ENCODE data around the gene TNFAIP1. TPM values are rescaled to one million over a fixed set of nuclear protein-coding genes. Genes with fewer than 3 reads are reported as not detected.

The TNFAIP1 gene
- total RNA-seq, 1 experiment from 2014 or later = 21.3 TPM

DNA sequence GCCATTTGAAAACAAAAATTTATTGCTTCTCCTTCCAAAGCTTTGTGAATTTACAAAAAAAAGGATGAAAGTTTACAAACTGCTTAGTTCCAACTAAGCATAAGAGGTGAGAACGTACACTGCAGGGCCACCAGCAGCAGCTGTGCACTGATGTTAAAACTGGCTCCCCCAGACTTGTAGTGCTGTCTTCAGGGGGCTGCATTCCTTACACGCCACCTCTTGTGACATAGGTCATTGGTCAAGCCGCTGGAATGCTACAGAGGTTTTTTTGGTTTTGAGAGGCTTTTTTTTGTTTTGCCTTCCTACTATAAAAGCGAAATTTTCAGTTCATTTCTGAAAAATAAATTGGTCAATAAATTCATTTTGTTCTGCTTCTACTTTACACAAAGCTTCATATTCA, 7.2 kb upstream of the TNFAIP1 start:
- Mint-ChIP-seq H3K9me3 (no peaks in the 10 kb centered on the region), H3K4me1 (no peaks in the 10 kb centered on the region), H3K27ac (peak overlapping the region; percentile 72; the same call in 1 of the 2 replicates), H3K27me3 (ENCODE audit: low read depth) (no peaks in the 10 kb centered on the region), H3K4me3 (no peak overlapping the region), H3K36me3 (peaks cover 37% of the 10 kb centered on the region)
- TF ChIP-seq ATF1 (CRISPR knock-in tag; IDR thresholded peaks at IDR 0.05) (no peak), JUN (CRISPR knock-in tag; IDR thresholded peaks at IDR 0.05) (no peak), FOXK1 (CRISPR knock-in tag; IDR thresholded peaks at IDR 0.05) (no peak), GABPB1 (CRISPR knock-in tag; IDR thresholded peaks at IDR 0.05) (no peak), ZNF317 (CRISPR knock-in tag; IDR thresholded peaks at IDR 0.05; ENCODE audit: borderline replicate concordance, low read depth) (no peak), NFYB (CRISPR knock-in tag; conservative IDR thresholded peaks at IDR 0.05; ENCODE audit: low read depth) (no peak), SMAD3 (CRISPR knock-in tag; IDR thresholded peaks at IDR 0.05; ENCODE audit: borderline replicate concordance) (no peak), ZNF423 (CRISPR knock-in tag; IDR thresholded peaks at IDR 0.05) (no peak)
- TF ChIP-seq, protein P1, sequence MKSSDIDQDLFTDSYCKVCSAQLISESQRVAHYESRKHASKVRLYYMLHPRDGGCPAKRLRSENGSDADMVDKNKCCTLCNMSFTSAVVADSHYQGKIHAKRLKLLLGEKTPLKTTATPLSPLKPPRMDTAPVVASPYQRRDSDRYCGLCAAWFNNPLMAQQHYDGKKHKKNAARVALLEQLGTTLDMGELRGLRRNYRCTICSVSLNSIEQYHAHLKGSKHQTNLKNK (CRISPR knock-in tag; IDR thresholded peaks at IDR 0.05) = no peak
- TF ChIP-seq, protein P2, sequence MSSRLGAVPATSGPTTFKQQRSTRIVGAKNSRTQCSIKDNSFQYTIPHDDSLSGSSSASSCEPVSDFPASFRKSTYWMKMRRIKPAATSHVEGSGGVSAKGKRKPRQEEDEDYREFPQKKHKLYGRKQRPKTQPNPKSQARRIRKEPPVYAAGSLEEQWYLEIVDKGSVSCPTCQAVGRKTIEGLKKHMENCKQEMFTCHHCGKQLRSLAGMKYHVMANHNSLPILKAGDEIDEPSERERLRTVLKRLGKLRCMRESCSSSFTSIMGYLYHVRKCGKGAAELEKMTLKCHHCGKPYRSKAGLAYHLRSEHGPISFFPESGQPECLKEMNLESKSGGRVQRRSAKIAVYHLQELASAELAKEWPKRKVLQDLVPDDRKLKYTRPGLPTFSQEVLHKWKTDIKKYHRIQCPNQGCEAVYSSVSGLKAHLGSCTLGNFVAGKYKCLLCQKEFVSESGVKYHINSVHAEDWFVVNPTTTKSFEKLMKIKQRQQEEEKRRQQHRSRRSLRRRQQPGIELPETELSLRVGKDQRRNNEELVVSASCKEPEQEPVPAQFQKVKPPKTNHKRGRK (CRISPR knock-in tag; IDR thresholded peaks at IDR 0.05; ENCODE audit: borderline replicate concordance) = no peak
- TF ChIP-seq, protein P3, sequence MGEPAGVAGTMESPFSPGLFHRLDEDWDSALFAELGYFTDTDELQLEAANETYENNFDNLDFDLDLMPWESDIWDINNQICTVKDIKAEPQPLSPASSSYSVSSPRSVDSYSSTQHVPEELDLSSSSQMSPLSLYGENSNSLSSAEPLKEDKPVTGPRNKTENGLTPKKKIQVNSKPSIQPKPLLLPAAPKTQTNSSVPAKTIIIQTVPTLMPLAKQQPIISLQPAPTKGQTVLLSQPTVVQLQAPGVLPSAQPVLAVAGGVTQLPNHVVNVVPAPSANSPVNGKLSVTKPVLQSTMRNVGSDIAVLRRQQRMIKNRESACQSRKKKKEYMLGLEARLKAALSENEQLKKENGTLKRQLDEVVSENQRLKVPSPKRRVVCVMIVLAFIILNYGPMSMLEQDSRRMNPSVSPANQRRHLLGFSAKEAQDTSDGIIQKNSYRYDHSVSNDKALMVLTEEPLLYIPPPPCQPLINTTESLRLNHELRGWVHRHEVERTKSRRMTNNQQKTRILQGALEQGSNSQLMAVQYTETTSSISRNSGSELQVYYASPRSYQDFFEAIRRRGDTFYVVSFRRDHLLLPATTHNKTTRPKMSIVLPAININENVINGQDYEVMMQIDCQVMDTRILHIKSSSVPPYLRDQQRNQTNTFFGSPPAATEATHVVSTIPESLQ (CRISPR knock-in tag; IDR thresholded peaks at IDR 0.05) = no peak
- TF ChIP-seq, protein P4, sequence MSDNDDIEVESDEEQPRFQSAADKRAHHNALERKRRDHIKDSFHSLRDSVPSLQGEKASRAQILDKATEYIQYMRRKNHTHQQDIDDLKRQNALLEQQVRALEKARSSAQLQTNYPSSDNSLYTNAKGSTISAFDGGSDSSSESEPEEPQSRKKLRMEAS (CRISPR knock-in tag; IDR thresholded peaks at IDR 0.05) = no peak
- ChIA-PET POLR2A (no interaction called here), CTCF (no interaction called here)
- ATAC-seq = no peak
- no peak for DNase-seq (ENCODE audit: low spot score)

DNA sequence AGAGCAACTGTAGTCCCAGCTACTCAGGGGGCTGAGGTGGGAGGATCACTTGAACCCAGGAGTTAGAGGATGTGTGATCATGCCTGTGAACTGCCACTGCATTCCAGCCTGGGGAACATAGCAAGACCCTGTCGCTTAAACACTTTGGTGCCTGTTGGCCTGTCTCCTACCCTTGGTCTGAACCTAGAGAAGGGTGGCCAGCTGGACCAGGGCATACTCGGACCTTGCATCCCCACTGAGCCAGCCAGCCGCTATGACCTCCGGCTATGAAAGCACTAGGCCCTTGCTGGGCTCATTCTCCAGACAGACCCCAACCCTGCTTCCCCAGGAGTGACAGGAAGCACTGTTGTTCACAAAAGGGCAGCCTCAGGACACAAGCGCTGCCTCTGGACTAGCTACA, 4.9 kb upstream of the TNFAIP1 start:
- peaks cover 34% of the 10 kb centered on the region for H3K36me3 Mint-ChIP-seq
- POLR2A ChIA-PET = no interaction called here

More for the DNA sequence above, 4.9 kb upstream of the TNFAIP1 start:
- CTCF ChIA-PET = interaction anchor here (1.0 to 1.2 kb wide), 2 partner anchors 13 to 79 kb away, joined by 3 read pairs; no protein-coding TSS in a partner anchor
- no peak for DNase-seq (ENCODE audit: low spot score)
- H3K9me3 Mint-ChIP-seq = no peaks in the 10 kb centered on the region
- H3K27ac Mint-ChIP-seq = no peak overlapping the region
- ATAC-seq = no peak
- H3K4me3 Mint-ChIP-seq = no peak overlapping the region
- H3K27me3 Mint-ChIP-seq (ENCODE audit: low read depth) = no peaks in the 10 kb centered on the region
- TF ChIP-seq ZNF416 (CRISPR knock-in tag; IDR thresholded peaks at IDR 0.05) (no peak), TP53 (CRISPR knock-in tag; IDR thresholded peaks at IDR 0.05) (no peak), ZNF317 (CRISPR knock-in tag; IDR thresholded peaks at IDR 0.05; ENCODE audit: borderline replicate concordance, low read depth) (no peak), FOXK1 (CRISPR knock-in tag; IDR thresholded peaks at IDR 0.05) (no peak)
- TF ChIP-seq, protein P5, sequence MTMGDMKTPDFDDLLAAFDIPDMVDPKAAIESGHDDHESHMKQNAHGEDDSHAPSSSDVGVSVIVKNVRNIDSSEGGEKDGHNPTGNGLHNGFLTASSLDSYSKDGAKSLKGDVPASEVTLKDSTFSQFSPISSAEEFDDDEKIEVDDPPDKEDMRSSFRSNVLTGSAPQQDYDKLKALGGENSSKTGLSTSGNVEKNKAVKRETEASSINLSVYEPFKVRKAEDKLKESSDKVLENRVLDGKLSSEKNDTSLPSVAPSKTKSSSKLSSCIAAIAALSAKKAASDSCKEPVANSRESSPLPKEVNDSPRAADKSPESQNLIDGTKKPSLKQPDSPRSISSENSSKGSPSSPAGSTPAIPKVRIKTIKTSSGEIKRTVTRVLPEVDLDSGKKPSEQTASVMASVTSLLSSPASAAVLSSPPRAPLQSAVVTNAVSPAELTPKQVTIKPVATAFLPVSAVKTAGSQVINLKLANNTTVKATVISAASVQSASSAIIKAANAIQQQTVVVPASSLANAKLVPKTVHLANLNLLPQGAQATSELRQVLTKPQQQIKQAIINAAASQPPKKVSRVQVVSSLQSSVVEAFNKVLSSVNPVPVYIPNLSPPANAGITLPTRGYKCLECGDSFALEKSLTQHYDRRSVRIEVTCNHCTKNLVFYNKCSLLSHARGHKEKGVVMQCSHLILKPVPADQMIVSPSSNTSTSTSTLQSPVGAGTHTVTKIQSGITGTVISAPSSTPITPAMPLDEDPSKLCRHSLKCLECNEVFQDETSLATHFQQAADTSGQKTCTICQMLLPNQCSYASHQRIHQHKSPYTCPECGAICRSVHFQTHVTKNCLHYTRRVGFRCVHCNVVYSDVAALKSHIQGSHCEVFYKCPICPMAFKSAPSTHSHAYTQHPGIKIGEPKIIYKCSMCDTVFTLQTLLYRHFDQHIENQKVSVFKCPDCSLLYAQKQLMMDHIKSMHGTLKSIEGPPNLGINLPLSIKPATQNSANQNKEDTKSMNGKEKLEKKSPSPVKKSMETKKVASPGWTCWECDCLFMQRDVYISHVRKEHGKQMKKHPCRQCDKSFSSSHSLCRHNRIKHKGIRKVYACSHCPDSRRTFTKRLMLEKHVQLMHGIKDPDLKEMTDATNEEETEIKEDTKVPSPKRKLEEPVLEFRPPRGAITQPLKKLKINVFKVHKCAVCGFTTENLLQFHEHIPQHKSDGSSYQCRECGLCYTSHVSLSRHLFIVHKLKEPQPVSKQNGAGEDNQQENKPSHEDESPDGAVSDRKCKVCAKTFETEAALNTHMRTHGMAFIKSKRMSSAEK (CRISPR knock-in tag; IDR thresholded peaks at IDR 0.05; ENCODE audit: borderline replicate concordance) = no peak
- TF ChIP-seq, protein P6, sequence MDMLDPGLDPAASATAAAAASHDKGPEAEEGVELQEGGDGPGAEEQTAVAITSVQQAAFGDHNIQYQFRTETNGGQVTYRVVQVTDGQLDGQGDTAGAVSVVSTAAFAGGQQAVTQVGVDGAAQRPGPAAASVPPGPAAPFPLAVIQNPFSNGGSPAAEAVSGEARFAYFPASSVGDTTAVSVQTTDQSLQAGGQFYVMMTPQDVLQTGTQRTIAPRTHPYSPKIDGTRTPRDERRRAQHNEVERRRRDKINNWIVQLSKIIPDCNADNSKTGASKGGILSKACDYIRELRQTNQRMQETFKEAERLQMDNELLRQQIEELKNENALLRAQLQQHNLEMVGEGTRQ (CRISPR knock-in tag; IDR thresholded peaks at IDR 0.05) = no peak
- TF ChIP-seq, protein P7, sequence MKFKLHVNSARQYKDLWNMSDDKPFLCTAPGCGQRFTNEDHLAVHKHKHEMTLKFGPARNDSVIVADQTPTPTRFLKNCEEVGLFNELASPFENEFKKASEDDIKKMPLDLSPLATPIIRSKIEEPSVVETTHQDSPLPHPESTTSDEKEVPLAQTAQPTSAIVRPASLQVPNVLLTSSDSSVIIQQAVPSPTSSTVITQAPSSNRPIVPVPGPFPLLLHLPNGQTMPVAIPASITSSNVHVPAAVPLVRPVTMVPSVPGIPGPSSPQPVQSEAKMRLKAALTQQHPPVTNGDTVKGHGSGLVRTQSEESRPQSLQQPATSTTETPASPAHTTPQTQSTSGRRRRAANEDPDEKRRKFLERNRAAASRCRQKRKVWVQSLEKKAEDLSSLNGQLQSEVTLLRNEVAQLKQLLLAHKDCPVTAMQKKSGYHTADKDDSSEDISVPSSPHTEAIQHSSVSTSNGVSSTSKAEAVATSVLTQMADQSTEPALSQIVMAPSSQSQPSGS (CRISPR knock-in tag; IDR thresholded peaks at IDR 0.05; ENCODE audit: borderline replicate concordance, low read depth) = no peak
- H3K4me1 Mint-ChIP-seq = peaks cover 10% of the 10 kb centered on the region

Data from WTC11 (cell line).